MM.1S (cell line): ENCODE measurements around the gene MMP7.

Experiments used
- DNase-seq: peaks from one replicate; pipeline ENCODE4 v3.0.0-alpha.2; 2015
- H2AFZ ChIP-seq: fragments of 300-600 bp; sonication (generic); 2 replicates; pipeline ENCODE4 v1.6.0; 2016; ENCODE audit warnings: antibody characterized with exemption, low read length
- H3F3A ChIP-seq: fragments of 300-600 bp; sonication (generic); 2 replicates; pipeline ENCODE4 v1.6.1; 2016; ENCODE audit warnings: mild to moderate bottlenecking, antibody characterized with exemption, low read length, moderate library complexity, mixed read lengths; ENCODE audit not compliant: insufficient read depth
- H3K27ac ChIP-seq: fragments of 300-600 bp; sonication (generic); 2 replicates; pipeline ENCODE4 v1.5.1; 2016; ENCODE audit warnings: mild to moderate bottlenecking, low read length
- H3K27me3 ChIP-seq: fragments of 300-600 bp; sonication (generic); replicated peaks from 2 replicates; pipeline ENCODE4 v1.6.0; 2016; ENCODE audit warnings: low read length; ENCODE audit not compliant: insufficient read depth
- H3K36me3 ChIP-seq: fragments of 300-600 bp; sonication (generic); replicated peaks from 2 replicates; pipeline ENCODE4 v1.6.1; 2016; ENCODE audit warnings: mild to moderate bottlenecking, low read length, mixed read lengths; ENCODE audit not compliant: insufficient read depth
- H3K4me1 ChIP-seq: fragments of 300-600 bp; sonication (generic); 2 replicates; pipeline ENCODE4 v1.6.1; 2016; ENCODE audit warnings: low read length, mixed read lengths
- H3K4me2 ChIP-seq: fragments of 300-600 bp; sonication (generic); 2 replicates; pipeline ENCODE4 v1.6.0; 2016; ENCODE audit warnings: low read depth, low read length
- H3K4me3 ChIP-seq: fragments of 300-600 bp; sonication (generic); 2 replicates; pipeline ENCODE4 v1.5.1; 2016; ENCODE audit warnings: low read length, mixed read lengths
- H3K79me2 ChIP-seq: fragments of 300-600 bp; sonication (generic); 2 replicates; pipeline ENCODE4 v1.6.1; 2016; ENCODE audit warnings: mixed run types, low read length, mixed read lengths
- H3K9ac ChIP-seq: fragments of 300-600 bp; sonication (generic); 2 replicates; pipeline ENCODE4 v1.6.1; 2016; ENCODE audit warnings: low read length, mixed read lengths
- H3K9me2 ChIP-seq: fragments of 300-600 bp; sonication (generic); replicated peaks from 2 replicates; pipeline ENCODE4 v1.6.1; 2016; ENCODE audit warnings: mild to moderate bottlenecking, low read length, mixed read lengths; ENCODE audit not compliant: insufficient read depth
- H3K9me3 ChIP-seq: fragments of 300-600 bp; sonication (generic); replicated peaks from 2 replicates; pipeline ENCODE4 v1.6.1; 2016; ENCODE audit warnings: mild to moderate bottlenecking, low read length, mixed read lengths; ENCODE audit not compliant: insufficient read depth
- H4K20me1 ChIP-seq: fragments of 300-600 bp; sonication (generic); 2 replicates; pipeline ENCODE4 v1.6.1; 2016; ENCODE audit warnings: mild to moderate bottlenecking, low read length, moderate library complexity, mixed read lengths; ENCODE audit not compliant: insufficient read depth
- CTCF ChIP-seq: fragments of 300-600 bp; sonication (generic); IDR thresholded peaks from 2 replicates; pipeline ENCODE4 v1.5.1; 2016; ENCODE audit warnings: antibody characterized with exemption, low read length, mixed read lengths
- EZH2 ChIP-seq: fragments of 300-600 bp; sonication (generic); optimal IDR thresholded peaks from 2 replicates; pipeline ENCODE3; 2017; ENCODE audit warnings: low read depth, mild to moderate bottlenecking, antibody characterized with exemption, low read length, mixed read lengths
- EZH2phosphoT487 ChIP-seq: fragments of 300-600 bp; sonication (generic); IDR thresholded peaks from 2 replicates; pipeline ENCODE4 v1.6.1; 2018; ENCODE audit warnings: antibody characterized with exemption, low read length

MMP7 gene

GRCh38 chr11:102485095-102485722 is 45.3 kb downstream of the MMP7 start:
- Histone ChIP-seq H3K9me2 (no peaks in the 10 kb centered on the region), H3K36me3 (no peaks in the 10 kb centered on the region), H3K79me2 (no peaks in the 10 kb centered on the region), H3K9me3 (no peaks in the 10 kb centered on the region), H3F3A (no peaks in the 10 kb centered on the region), H3K9ac (no peak overlapping the region), H4K20me1 (no peaks in the 10 kb centered on the region), H2AFZ (no peak overlapping the region), H3K4me1 (peaks cover 20% of the 10 kb centered on the region), H3K27ac (no peak overlapping the region), H3K4me3 (no peak overlapping the region), H3K27me3 (no peaks in the 10 kb centered on the region), H3K4me2 (no peak overlapping the region)
- DNase-seq = no peak
- no peak for TF ChIP-seq CTCF
- TF ChIP-seq EZH2phosphoT487 = no peak

GRCh38 chr11:102482433-102482832 is 48.1 kb downstream of the MMP7 start:
- DNase-seq = no peak
- Histone ChIP-seq H3F3A (no peaks in the 10 kb centered on the region), H3K4me2 (no peak overlapping the region), H2AFZ (no peak overlapping the region), H3K4me1 (no peaks in the 10 kb centered on the region; the same call in 1 of the 2 replicates), H3K9me2 (no peaks in the 10 kb centered on the region), H3K27ac (no peak overlapping the region), H3K9me3 (no peaks in the 10 kb centered on the region), H3K9ac (no peak overlapping the region), H3K4me3 (no peak overlapping the region), H3K79me2 (no peaks in the 10 kb centered on the region), H4K20me1 (no peaks in the 10 kb centered on the region), H3K27me3 (no peaks in the 10 kb centered on the region), H3K36me3 (no peaks in the 10 kb centered on the region)
- TF ChIP-seq CTCF (no peak), EZH2phosphoT487 (no peak), EZH2 (no peak)

- H3K4me3 ChIP-seq = no peak overlapping the region
- no peak overlapping the region for H3K4me2 ChIP-seq
- H3K27ac ChIP-seq = no peak overlapping the region
- no peaks in the 10 kb centered on the region for H4K20me1 ChIP-seq
- H3K36me3 ChIP-seq = no peaks in the 10 kb centered on the region
- H3K27me3 ChIP-seq = no peaks in the 10 kb centered on the region
- DNase-seq = no peak
- peaks cover 19% of the 10 kb centered on the region for H3F3A ChIP-seq
- H3K4me1 ChIP-seq = peaks cover 24% of the 10 kb centered on the region
- no peaks in the 10 kb centered on the region for H3K79me2 ChIP-seq
- no peaks in the 10 kb centered on the region for H3K9me3 ChIP-seq
- TF ChIP-seq CTCF (no peak), EZH2 (no peak), EZH2phosphoT487 (no peak)
- H3K9me2 ChIP-seq = no peaks in the 10 kb centered on the region
- H3K9ac ChIP-seq = no peak overlapping the region
- H2AFZ ChIP-seq = no peak overlapping the region
These were observed 50.8 kb downstream of the MMP7 start for GRCh38 chr11:102479733-102480132.
